A673 (cell line): Measurements from ENCODE around the gene RABGAP1L.

Source experiments
- EZH2 ChIP-seq: fragments of 200-600 bp; sonication (generic); IDR thresholded peaks from 2 replicates; pipeline ENCODE4 v1.6.1; 2017; ENCODE audit warnings: borderline replicate concordance, low read depth, mild to moderate bottlenecking, mixed read lengths, antibody characterized with exemption, low read length; ENCODE audit not compliant: poor library complexity, severe bottlenecking
- TF ChIP-seq, protein P1 (sequence below): fragments of 300-800, 200-600 bp; sonication (generic); conservative IDR thresholded peaks from 2 replicates; pipeline ENCODE4 v1.5.1; 2017; ENCODE audit warnings: low read depth, mild to moderate bottlenecking, antibody characterized with exemption, low read length, moderate library complexity, mixed read lengths

DNA sequence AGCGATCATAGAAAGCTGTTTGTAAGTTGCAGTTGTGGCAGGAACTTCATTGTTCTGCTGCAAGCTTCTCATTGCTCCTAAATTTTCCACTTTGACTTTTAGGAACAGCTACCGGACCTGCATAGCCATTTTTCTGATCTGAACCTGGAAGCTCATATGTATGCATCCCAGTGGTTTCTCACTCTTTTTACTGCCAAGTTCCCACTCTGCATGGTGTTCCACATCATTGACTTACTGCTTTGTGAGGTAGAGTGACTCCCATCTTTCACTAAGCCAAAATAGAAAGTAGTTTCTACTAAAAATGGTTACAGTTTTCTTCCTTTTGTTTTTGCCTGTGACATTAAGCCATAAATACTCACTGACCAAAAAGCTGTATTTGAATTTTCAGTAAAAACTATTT lies 542.7 kb downstream of the RABGAP1L start:
- TF ChIP-seq, protein P1, sequence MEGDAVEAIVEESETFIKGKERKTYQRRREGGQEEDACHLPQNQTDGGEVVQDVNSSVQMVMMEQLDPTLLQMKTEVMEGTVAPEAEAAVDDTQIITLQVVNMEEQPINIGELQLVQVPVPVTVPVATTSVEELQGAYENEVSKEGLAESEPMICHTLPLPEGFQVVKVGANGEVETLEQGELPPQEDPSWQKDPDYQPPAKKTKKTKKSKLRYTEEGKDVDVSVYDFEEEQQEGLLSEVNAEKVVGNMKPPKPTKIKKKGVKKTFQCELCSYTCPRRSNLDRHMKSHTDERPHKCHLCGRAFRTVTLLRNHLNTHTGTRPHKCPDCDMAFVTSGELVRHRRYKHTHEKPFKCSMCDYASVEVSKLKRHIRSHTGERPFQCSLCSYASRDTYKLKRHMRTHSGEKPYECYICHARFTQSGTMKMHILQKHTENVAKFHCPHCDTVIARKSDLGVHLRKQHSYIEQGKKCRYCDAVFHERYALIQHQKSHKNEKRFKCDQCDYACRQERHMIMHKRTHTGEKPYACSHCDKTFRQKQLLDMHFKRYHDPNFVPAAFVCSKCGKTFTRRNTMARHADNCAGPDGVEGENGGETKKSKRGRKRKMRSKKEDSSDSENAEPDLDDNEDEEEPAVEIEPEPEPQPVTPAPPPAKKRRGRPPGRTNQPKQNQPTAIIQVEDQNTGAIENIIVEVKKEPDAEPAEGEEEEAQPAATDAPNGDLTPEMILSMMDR: no peak
- TF ChIP-seq EZH2: no peak
